NCI-H187 (cell line): ENCODE measurements around the gene SFXN1.
A peak's percentile ranks its signal among the peaks of the same experiment; 100 is the strongest.
"Not testable (repeated sequence)": the region's sequence is repeated elsewhere in the genome, so short reads cannot be mapped to it uniquely, and the experiment has no call there.

Experiments used
- DNase-seq, 2 experiments: peaks; one replicate each; lab custom pipeline; 2025; lab: John Stamatoyannopoulos, UW

The SFXN1 gene, protein sequence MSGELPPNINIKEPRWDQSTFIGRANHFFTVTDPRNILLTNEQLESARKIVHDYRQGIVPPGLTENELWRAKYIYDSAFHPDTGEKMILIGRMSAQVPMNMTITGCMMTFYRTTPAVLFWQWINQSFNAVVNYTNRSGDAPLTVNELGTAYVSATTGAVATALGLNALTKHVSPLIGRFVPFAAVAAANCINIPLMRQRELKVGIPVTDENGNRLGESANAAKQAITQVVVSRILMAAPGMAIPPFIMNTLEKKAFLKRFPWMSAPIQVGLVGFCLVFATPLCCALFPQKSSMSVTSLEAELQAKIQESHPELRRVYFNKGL

DNA sequence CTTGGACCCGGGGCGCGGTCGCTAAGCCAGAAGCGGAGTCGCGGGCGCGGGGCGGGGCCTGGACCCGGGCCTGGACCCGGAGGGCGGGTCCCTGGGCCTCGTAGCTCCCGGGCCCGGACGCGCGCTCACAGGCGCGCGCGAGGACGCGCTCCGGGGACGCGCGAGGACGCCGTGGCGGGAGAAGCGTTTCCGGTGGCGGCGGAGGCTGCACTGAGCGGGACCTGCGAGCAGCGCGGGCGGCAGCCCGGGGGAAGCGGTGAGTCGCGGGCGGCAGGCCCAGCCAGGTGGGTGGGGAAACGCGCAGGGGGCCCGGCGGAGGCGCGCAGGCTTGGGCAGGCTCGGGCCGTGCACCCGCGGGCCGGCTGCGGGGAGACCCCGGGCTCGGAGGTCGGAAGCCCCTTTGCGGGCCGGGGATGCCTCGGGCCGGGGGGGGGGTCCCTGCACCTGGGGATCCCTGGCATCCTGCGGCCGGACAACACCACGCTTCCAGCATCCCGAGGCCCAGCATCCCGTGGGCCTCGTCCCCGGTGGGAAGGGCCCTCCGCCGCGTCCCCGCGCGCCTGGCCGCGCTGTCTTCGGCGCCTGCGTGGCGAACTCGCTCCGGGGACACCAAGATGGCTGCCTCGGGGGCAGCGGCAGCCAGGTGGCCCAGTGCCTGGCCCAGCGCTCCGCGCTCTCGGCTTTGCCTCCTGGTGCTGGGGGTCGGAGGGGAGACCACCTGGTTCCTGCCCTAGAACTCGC, at the start of gene SFXN1:
Gene SFXN1, plus strand, starts transcription at position 177 of the 741 bp plus-strand sequence. CDS start 13,544 bp downstream, outside the sequence.
- peak; percentile 36 to 57 for DNase-seq

- no peak for DNase-seq
Measured at GRCh38 chr5:175434800-175435199, 43.6 kb upstream of the SFXN1 start.

- no peak for DNase-seq
Measured at GRCh38 chr5:175436359-175436758, 42.0 kb upstream of the SFXN1 start.

- no peak for DNase-seq
Measured at GRCh38 chr5:175438234-175438857, 40.0 kb upstream of the SFXN1 start.

GRCh38 chr5:175443514-175444059, 34.8 kb upstream of the SFXN1 start:
- DNase-seq, result no peak

DNA sequence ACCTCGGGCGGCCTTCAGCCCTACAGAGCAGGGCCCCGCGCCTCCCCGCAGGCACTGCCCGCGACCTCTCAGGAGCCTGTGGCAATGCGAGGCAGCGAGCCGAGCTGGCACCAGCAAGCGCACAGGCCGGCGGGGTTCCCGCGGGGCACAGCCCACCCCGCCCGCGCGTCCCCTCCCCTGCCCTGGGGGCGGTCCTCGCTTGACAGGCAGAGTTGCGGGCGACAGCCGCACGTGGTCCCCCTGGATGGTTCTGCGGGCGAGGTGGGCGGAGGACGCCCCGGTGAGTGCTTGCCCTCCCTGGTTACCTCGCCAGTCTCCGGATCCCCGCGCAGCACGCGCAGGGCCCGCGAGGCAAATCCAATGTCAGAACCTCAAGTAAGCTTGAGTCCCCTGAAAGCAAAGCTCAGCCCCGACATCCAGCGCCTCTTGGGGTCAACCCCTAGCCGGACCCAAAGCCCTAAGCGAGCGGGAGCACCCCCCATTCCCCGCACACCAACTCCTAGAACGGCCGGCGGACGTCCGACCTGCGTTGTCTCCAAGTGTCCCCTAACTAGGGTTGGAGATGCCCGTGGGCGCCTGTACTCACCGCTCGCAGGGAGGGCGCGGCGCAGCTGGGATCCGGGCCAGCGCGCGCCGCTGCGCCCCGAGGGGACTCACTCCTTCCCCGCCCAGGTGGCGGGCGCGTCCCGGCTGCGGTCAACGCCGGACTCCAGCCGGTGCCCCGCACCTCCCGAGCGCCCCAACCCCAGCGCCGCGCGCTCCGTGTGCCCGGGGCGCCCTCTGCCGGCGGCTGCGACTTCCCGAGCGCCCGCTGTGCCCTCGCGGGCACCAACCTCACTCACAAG, 34.1 kb upstream of the SFXN1 start, which contains the start of gene DRD1:
Gene DRD1, minus strand, starts transcription at position 123 of the 845 bp plus-strand sequence. CDS start 1,083 bp downstream, outside the sequence.
- DNase-seq, result peak in 1 of 2 experiments; percentile 14

DNA sequence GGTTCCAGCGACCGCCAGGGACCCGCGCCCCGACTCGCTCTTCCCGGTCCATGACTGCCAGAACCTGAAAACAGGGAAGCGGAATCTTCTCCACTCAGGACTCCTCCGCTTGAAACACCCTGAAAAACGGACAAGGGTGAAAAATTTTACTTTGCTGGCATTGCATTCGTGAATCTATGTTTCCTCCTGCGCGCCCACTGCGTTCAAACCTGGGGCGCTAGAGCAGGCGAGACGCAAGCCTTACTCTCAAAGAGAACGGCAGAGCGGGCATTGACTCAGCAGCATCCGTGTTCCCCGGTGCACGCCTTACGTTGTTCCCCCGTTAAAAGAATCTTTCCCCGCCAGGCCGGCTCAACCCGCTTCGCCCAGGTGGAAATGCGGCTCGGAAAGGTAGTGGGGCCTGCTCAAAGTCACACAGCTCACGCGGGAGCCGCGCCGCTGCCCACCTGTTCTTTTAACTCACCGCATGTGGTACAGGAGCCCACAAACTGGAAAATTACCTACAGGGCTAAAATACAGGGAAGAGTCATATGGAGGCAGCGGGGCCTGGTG, 33.4 kb upstream of the SFXN1 start:
- no peak for DNase-seq

DNA sequence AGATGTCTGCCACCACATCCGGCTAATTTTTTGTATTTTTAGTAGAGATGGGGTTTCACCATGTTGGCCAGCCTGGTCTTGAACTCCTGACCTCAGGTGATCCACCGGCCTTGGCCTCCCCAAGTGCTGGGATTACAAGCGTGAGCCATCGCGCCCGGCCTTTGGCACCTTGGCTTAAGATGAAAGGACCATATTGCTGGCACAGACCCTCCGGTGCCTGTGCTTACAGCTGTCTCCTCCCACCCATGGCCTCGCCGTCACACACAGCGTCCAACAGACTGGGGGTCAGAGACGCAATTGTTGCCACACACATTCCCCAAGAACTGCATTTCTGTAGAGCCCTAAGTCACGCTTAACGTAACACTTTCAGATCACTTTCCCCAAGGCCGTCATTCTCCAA, 32.0 kb upstream of the SFXN1 start:
- not testable (repeated sequence) for DNase-seq

- DNase-seq, result no peak
Measured at GRCh38 chr5:175447571-175447970, 30.8 kb upstream of the SFXN1 start.

GRCh38 chr5:175448276-175448675, 30.1 kb upstream of the SFXN1 start:
- DNase-seq, result no peak

DNA sequence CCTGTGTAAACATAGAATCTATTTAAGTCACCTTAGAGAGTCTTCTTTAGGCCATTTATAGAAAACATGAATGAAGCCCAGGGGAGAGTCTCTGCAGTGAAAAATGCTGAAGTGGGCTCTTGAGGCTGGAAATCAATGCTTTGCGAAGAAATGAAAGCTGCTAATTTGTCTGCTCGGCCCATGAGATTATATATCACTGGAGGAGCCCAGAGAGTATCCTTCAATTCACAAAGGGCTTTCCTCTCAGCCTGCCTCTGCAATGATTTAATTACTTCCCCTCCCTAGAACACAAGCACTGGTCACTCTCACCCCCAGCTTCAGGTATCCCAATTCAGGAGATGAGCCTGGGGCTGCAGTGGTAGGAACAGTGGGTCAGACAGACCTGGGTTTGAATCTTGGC, 26.2 kb upstream of the SFXN1 start:
- DNase-seq, result peak; percentile 87

- DNase-seq, result not testable (repeated sequence)
Measured at GRCh38 chr5:175454338-175454737, 24.0 kb upstream of the SFXN1 start.

DNA sequence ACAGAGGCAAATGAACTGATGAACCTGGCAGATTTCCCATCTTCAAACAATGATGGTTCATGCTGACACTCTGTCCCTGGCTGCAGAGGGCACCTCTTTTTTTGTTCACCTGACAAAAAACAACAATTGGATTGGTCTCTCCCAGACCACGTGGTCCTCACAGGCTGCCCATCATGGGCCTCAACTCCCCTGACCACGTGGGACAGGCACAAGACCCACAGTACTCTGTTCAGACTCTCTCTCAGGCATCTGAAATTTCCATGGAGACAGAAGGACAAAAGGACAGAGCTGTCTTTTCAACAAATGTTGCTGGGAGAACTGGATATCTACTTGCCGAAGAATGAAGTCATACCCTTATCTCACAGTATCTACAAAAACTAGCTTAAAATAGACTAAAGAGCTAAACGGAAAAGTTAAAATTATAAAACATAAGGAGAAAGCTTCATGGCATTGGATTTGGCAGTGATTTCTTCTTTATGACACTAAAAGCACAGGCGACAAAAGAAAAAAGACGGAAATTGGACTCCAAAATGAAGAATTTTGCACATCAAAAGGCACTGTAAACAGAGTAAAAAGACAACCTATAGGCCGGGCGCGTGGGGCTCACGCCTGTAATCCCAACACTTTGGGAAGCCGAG, 22.1 kb upstream of the SFXN1 start:
- DNase-seq, result no peak

- no peak for DNase-seq
Measured at GRCh38 chr5:175457466-175457865, 20.9 kb upstream of the SFXN1 start.

DNA sequence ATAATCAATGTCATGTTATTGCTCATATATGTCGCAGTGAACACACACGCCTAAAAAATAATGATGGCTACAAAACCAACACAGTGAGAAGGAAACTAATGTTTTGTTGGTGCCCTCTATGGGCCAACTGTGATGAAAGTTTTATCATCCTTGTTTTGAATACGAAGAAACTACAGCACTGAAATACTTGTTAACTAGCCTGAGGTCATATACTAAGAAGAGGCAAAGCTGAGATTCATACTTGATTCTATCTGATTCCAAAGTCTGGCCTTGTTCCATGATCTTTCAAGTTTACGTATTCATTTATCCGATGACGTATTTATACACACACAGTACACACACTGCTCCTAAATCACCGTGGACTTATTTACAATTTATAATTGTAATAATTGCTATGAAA, 18.2 kb upstream of the SFXN1 start:
- DNase-seq, result peak; percentile 25 to 28

GRCh38 chr5:175460552-175460951, 17.8 kb upstream of the SFXN1 start:
- no peak for DNase-seq

DNA sequence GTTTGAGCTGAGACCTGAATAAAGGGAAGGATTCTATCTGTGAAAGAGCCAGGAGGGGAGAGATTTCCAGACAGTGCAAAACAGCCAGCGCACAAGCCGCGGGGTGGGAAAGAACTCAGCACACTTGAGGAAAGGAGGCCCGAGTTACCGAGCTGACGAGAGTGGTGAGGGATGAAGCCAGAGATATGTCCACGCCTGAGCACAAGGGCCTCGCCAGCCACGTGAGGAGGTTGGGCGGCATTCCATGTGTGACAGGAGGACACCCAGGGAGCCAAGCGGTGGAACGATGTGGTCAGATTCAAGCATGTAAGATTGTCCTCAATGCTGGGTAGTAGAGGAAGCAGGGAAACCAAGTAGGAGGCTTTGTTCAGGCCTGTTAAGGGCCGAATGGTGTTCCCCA, 17.0 kb upstream of the SFXN1 start:
- DNase-seq, result no peak

DNA sequence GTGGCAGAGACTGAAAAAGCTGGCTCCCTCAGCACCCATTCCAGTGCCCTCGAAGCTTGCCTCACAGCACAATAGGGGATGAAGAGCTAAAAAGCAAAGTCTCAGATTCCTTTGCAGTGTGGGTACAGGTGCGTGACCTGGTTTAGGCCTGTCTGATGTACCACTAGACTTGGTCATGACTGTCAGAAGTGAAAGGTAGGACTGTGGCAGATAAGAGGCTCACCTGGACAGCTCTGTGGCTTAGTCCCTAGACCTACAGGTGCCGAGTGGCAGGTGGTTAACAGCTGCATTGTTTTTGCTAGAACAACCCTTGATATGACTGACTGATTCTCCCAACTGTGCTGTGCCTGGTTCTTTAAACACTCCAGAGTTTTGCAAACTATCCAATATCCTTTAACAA, 14.7 kb upstream of the SFXN1 start:
- DNase-seq, result peak; percentile 70 to 80

DNA sequence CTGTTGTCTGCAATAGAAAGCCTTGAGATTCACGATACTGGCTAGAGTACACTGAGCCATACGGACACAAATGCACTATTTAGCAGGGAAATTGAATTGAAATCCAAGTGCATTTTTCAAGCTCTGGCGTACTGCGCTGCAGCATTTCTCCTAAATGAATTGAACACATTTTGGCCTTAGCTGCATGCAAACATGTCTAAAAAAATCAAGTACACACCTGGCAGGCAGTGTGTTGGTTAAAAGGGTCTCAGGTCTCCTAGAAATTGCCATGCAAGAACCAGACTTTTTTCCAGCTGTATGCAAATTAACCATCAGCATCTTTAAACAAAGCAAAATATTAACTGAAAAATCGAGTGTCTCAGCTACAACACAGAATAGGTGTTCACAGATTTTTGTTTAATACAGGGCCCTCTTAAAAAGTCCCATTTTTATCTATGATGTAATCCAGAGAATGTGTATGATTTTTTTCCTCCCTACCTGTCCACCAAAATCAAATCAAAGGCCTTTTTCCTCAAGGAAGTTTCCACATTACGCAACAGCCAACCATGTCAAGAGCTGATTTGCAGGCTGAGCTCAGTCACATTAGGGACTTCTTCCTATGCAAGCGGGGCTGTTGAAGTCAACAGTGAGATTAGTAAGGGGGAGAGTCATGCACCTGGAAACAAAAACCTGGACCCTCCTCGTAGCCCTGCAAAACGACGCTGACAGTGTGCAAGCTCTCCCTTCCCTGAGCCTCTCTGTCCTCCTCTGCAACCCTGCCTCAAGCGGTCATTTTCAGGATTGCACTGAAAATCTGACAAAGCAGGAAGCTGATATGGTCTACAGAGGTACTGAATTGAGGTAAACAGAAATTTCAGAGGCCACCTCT, 14.1 kb upstream of the SFXN1 start:
- DNase-seq, result peak; percentile 75 to 80

GRCh38 chr5:175464942-175465233, 13.5 kb upstream of the SFXN1 start:
- DNase-seq, result no peak
